Activated naive CD8-positive, alpha-beta T cell (primary cell): Measurements from ENCODE around the gene FAR2.

Experiments used
- H3K27ac Mint-ChIP-seq: one replicate; pipeline ENCODE4 v1.8.0; 2021; ENCODE audit warnings: mixed read lengths
- H3K27me3 Mint-ChIP-seq: one replicate; pipeline ENCODE4 v1.8.0; 2021; ENCODE audit warnings: mixed read lengths
- H3K36me3 Mint-ChIP-seq: one replicate; pipeline ENCODE4 v1.8.0; 2021; ENCODE audit warnings: mixed read lengths
- H3K4me1 Mint-ChIP-seq: one replicate; pipeline ENCODE4 v1.8.0; 2021; ENCODE audit warnings: low read depth, mixed read lengths
- H3K4me3 Mint-ChIP-seq: one replicate; pipeline ENCODE4 v1.8.0; 2021; ENCODE audit warnings: mild to moderate bottlenecking, mixed read lengths
- H3K9me3 Mint-ChIP-seq: one replicate; pipeline ENCODE4 v1.8.0; 2021; ENCODE audit warnings: low read depth, mixed read lengths

FAR2 gene

GRCh38 chr12:29317556-29318363, 168.7 kb downstream of the FAR2 start:
- no peak overlapping the region for H3K4me3 Mint-ChIP-seq
- no peak overlapping the region for H3K27ac Mint-ChIP-seq
- H3K9me3 Mint-ChIP-seq: no peaks in the 10 kb centered on the region
- no peaks in the 10 kb centered on the region for H3K27me3 Mint-ChIP-seq
- peaks cover 10% of the 10 kb centered on the region for H3K4me1 Mint-ChIP-seq
- H3K36me3 Mint-ChIP-seq: peaks cover 8% of the 10 kb centered on the region

- Mint-ChIP-seq H3K4me3 (no peak overlapping the region), H3K36me3 (peaks cover 12% of the 10 kb centered on the region), H3K27ac (no peak overlapping the region), H3K4me1 (peaks cover 10% of the 10 kb centered on the region), H3K27me3 (no peaks in the 10 kb centered on the region), H3K9me3 (no peaks in the 10 kb centered on the region)
Measured at GRCh38 chr12:29320295-29321085, 171.4 kb downstream of the FAR2 start.

- Mint-ChIP-seq H3K4me1 (peaks cover 10% of the 10 kb centered on the region), H3K4me3 (no peak overlapping the region), H3K27ac (no peak overlapping the region), H3K9me3 (no peaks in the 10 kb centered on the region), H3K36me3 (peaks cover 13% of the 10 kb centered on the region), H3K27me3 (no peaks in the 10 kb centered on the region)
Measured at GRCh38 chr12:29322157-29322556, 173.1 kb downstream of the FAR2 start.

GRCh38 chr12:29329411-29329810, 180.3 kb downstream of the FAR2 start:
- Mint-ChIP-seq H3K36me3 (peaks cover 9% of the 10 kb centered on the region), H3K4me1 (no peaks in the 10 kb centered on the region), H3K27ac (no peak overlapping the region), H3K9me3 (no peaks in the 10 kb centered on the region), H3K4me3 (no peak overlapping the region), H3K27me3 (no peaks in the 10 kb centered on the region)

- Mint-ChIP-seq H3K9me3 (no peaks in the 10 kb centered on the region), H3K4me1 (no peaks in the 10 kb centered on the region), H3K4me3 (no peak overlapping the region), H3K36me3 (peaks cover 4% of the 10 kb centered on the region), H3K27me3 (no peaks in the 10 kb centered on the region), H3K27ac (no peak overlapping the region)
Measured at GRCh38 chr12:29333178-29333577, 184.1 kb downstream of the FAR2 start.

GRCh38 chr12:29334937-29335336, 185.9 kb downstream of the FAR2 start:
- Mint-ChIP-seq H3K36me3 (peaks cover 4% of the 10 kb centered on the region), H3K4me3 (no peak overlapping the region), H3K9me3 (no peaks in the 10 kb centered on the region), H3K27me3 (no peaks in the 10 kb centered on the region), H3K27ac (no peak overlapping the region), H3K4me1 (no peaks in the 10 kb centered on the region)

- Mint-ChIP-seq H3K4me1 (no peaks in the 10 kb centered on the region), H3K36me3 (peaks cover 4% of the 10 kb centered on the region), H3K27me3 (no peaks in the 10 kb centered on the region), H3K4me3 (no peak overlapping the region), H3K9me3 (no peaks in the 10 kb centered on the region), H3K27ac (no peak overlapping the region)
Measured at GRCh38 chr12:29337325-29337724, 188.2 kb downstream of the FAR2 start.

GRCh38 chr12:29343022-29343799, 194.1 kb downstream of the FAR2 start:
- Mint-ChIP-seq H3K27me3 (no peaks in the 10 kb centered on the region), H3K9me3 (no peaks in the 10 kb centered on the region), H3K4me1 (peaks cover 6% of the 10 kb centered on the region), H3K27ac (no peak overlapping the region), H3K4me3 (no peak overlapping the region), H3K36me3 (no peaks in the 10 kb centered on the region)

GRCh38 chr12:29346769-29347421, 197.8 kb downstream of the FAR2 start:
- Mint-ChIP-seq H3K4me1 (peaks cover 6% of the 10 kb centered on the region), H3K27ac (peak overlapping the region; percentile 64), H3K4me3 (no peak overlapping the region), H3K36me3 (no peaks in the 10 kb centered on the region), H3K9me3 (no peaks in the 10 kb centered on the region), H3K27me3 (no peaks in the 10 kb centered on the region)

GRCh38 chr12:29350080-29350479, 201.0 kb downstream of the FAR2 start:
- H3K4me3 Mint-ChIP-seq: no peak overlapping the region
- H3K27ac Mint-ChIP-seq: no peak overlapping the region
- no peaks in the 10 kb centered on the region for H3K9me3 Mint-ChIP-seq
- H3K36me3 Mint-ChIP-seq: peaks cover 4% of the 10 kb centered on the region
- H3K4me1 Mint-ChIP-seq: peaks cover 6% of the 10 kb centered on the region
- H3K27me3 Mint-ChIP-seq: no peaks in the 10 kb centered on the region

- Mint-ChIP-seq H3K36me3 (peaks cover 4% of the 10 kb centered on the region), H3K4me1 (no peaks in the 10 kb centered on the region), H3K27ac (no peak overlapping the region), H3K27me3 (no peaks in the 10 kb centered on the region), H3K4me3 (no peak overlapping the region), H3K9me3 (no peaks in the 10 kb centered on the region)
Measured at GRCh38 chr12:29354954-29355353, 205.9 kb downstream of the FAR2 start.

- Mint-ChIP-seq H3K9me3 (peaks cover 4% of the 10 kb centered on the region), H3K27me3 (no peaks in the 10 kb centered on the region), H3K27ac (no peak overlapping the region), H3K4me1 (peaks cover 12% of the 10 kb centered on the region), H3K36me3 (peaks cover 23% of the 10 kb centered on the region), H3K4me3 (no peak overlapping the region)
Measured at GRCh38 chr12:29365091-29365490, 216.0 kb downstream of the FAR2 start.

GRCh38 chr12:29374012-29374411, 224.9 kb downstream of the FAR2 start:
- Mint-ChIP-seq H3K4me1 (peaks cover 39% of the 10 kb centered on the region), H3K9me3 (no peaks in the 10 kb centered on the region), H3K27ac (no peak overlapping the region), H3K36me3 (no peaks in the 10 kb centered on the region), H3K27me3 (no peaks in the 10 kb centered on the region), H3K4me3 (no peak overlapping the region)

GRCh38 chr12:29374913-29375312, 225.8 kb downstream of the FAR2 start:
- no peak overlapping the region for H3K27ac Mint-ChIP-seq
- H3K4me1 Mint-ChIP-seq: peaks cover 48% of the 10 kb centered on the region
- no peak overlapping the region for H3K4me3 Mint-ChIP-seq
- H3K27me3 Mint-ChIP-seq: no peaks in the 10 kb centered on the region
- H3K36me3 Mint-ChIP-seq: no peaks in the 10 kb centered on the region
- no peaks in the 10 kb centered on the region for H3K9me3 Mint-ChIP-seq
